ENCODE data around the gene CYP24A1. TPM values are rescaled to one million over a fixed set of nuclear protein-coding genes. Genes with fewer than 3 reads are reported as not detected.

CYP24A1 gene
- total and polyA plus RNA-seq, 2 of the 13 experiments (the other 11 are each of a cell fraction or from before 2014, with no cell fraction given) = 9.4 to 32.7 TPM

- no peak for TF ChIP-seq MTA1 (CRISPR knock-in tag; IDR thresholded peaks at IDR 0.05; ENCODE audit: borderline replicate concordance)
- TF ChIP-seq YY1 (IDR thresholded peaks at IDR 0.05; ENCODE audit: insufficient read depth, insufficient replicate concordance, low read depth, low read length) = no peak
- no peak for TF ChIP-seq CAMTA2 (CRISPR knock-in tag; IDR thresholded peaks at IDR 0.05; ENCODE audit: borderline replicate concordance)
- TF ChIP-seq KLF11 (CRISPR knock-in tag; IDR thresholded peaks at IDR 0.05) = no peak
- peak; percentile 51 for TF ChIP-seq MXD3 (CRISPR knock-in tag; IDR thresholded peaks at IDR 0.05)
- TF ChIP-seq SP1 (IDR thresholded peaks at IDR 0.05) = no peak
- no peak for TF ChIP-seq SP1 (CRISPR knock-in tag; IDR thresholded peaks at IDR 0.05)
- 0 out of 2 replicates have a peak, but pooled peaks have one; percentile 57 for TF ChIP-seq RXRA (CRISPR knock-in tag; IDR thresholded peaks at IDR 0.05)
- no peak for TF ChIP-seq MTERF4 (CRISPR knock-in tag; IDR thresholded peaks at IDR 0.05)
- no peak for TF ChIP-seq FOXO1 (CRISPR knock-in tag; IDR thresholded peaks at IDR 0.05)
- TF ChIP-seq ZBED4 (CRISPR knock-in tag; IDR thresholded peaks at IDR 0.05; ENCODE audit: borderline replicate concordance) = no peak
- 0 out of 2 replicates have a peak, but pooled peaks have one; percentile 17 for TF ChIP-seq ELF3 (CRISPR knock-in tag; IDR thresholded peaks at IDR 0.05)
- no peak for TF ChIP-seq GRHL1 (CRISPR knock-in tag; conservative IDR thresholded peaks at IDR 0.05)
- no peak for TF ChIP-seq ZNF235 (CRISPR knock-in tag; IDR thresholded peaks at IDR 0.05; ENCODE audit: borderline replicate concordance)
- TF ChIP-seq BCLAF1 (IDR thresholded peaks at IDR 0.05) = no peak
- peak; percentile 64; the same call in 1 of the 2 replicates for TF ChIP-seq ZNF510 (CRISPR knock-in tag; IDR thresholded peaks at IDR 0.05; ENCODE audit: low read depth)
- peak; percentile 71 for TF ChIP-seq MAFF (IDR thresholded peaks at IDR 0.05; ENCODE audit: low read depth, low read length)
- TF ChIP-seq ZNF550 (CRISPR knock-in tag; IDR thresholded peaks at IDR 0.05; ENCODE audit: borderline replicate concordance) = peak; percentile 57; the same call in 1 of the 2 replicates
These were observed 41.8 kb downstream of the CYP24A1 start (continued) for GRCh38 chr20:54131675-54132611.
